HCEC 1CT (cell line): ENCODE results near the gene MRAP.
A peak's percentile ranks its signal among the peaks of the same experiment; 100 is the strongest.
"Not testable (repeated sequence)": the region's sequence is repeated elsewhere in the genome, so short reads cannot be mapped to it uniquely, and the experiment has no call there.

Experiments used
- DNase-seq: peaks from one replicate; pipeline ENCODE4 v3.0.0-alpha.2; 2017

MRAP gene

GRCh38 chr21:32301596-32301995, 2.9 kb downstream of the MRAP start:
- no peak for DNase-seq

- no peak for DNase-seq
Measured at GRCh38 chr21:32302560-32302959, 3.9 kb downstream of the MRAP start.

GRCh38 chr21:32303385-32303784, 4.7 kb downstream of the MRAP start:
- DNase-seq: no peak

GRCh38 chr21:32304998-32305397, 6.3 kb downstream of the MRAP start:
- DNase-seq: no peak

GRCh38 chr21:32306021-32306780, 7.5 kb downstream of the MRAP start:
- no peak for DNase-seq

GRCh38 chr21:32307706-32308105, 9.1 kb downstream of the MRAP start:
- peak; percentile 61 for DNase-seq

GRCh38 chr21:32308696-32309095, 10.0 kb downstream of the MRAP start:
- DNase-seq: no peak

GRCh38 chr21:32309906-32310460, 11.3 kb downstream of the MRAP start:
- no peak for DNase-seq

- DNase-seq: not testable (repeated sequence)
Measured at GRCh38 chr21:32310976-32311375, 12.3 kb downstream of the MRAP start.

GRCh38 chr21:32311621-32312020, 13.0 kb downstream of the MRAP start:
- no peak for DNase-seq

GRCh38 chr21:32312326-32312725, 13.7 kb downstream of the MRAP start:
- no peak for DNase-seq

GRCh38 chr21:32312976-32313375, 14.3 kb downstream of the MRAP start:
- DNase-seq: no peak

- DNase-seq: no peak
Measured at GRCh38 chr21:32314806-32315205, 16.2 kb downstream of the MRAP start.

- DNase-seq: no peak
Measured at GRCh38 chr21:32315511-32316281, 17.0 kb downstream of the MRAP start.

- DNase-seq: no peak
Measured at GRCh38 chr21:32316361-32317215, 17.9 kb downstream of the MRAP start.

- no peak for DNase-seq
Measured at GRCh38 chr21:32317726-32318125, 19.1 kb downstream of the MRAP start.

GRCh38 chr21:32319012-32319411, 20.4 kb downstream of the MRAP start:
- no peak for DNase-seq

GRCh38 chr21:32320059-32320458, 21.4 kb downstream of the MRAP start:
- DNase-seq: no peak

GRCh38 chr21:32320726-32321125, 22.1 kb downstream of the MRAP start:
- no peak for DNase-seq

- no peak for DNase-seq
Measured at GRCh38 chr21:32321480-32321879, 22.8 kb downstream of the MRAP start.

GRCh38 chr21:32322103-32322502, 23.4 kb downstream of the MRAP start:
- DNase-seq: no peak

- no peak for DNase-seq
Measured at GRCh38 chr21:32322676-32323075, 24.0 kb downstream of the MRAP start.

- no peak for DNase-seq
Measured at GRCh38 chr21:32325706-32326105, 27.1 kb downstream of the MRAP start.
